Thyroid gland (tissue), 4 donors: Measurements from ENCODE around the gene RASSF4. TPM values are rescaled to one million over a fixed set of nuclear protein-coding genes. Genes with fewer than 3 reads are reported as not detected.

ENCODE experiments used
- DNase-seq, 2 donors: peaks; one replicate each; pipeline ENCODE4 v3.0.0-alpha.2; 2019
- H3K27ac ChIP-seq, 3 donors: fragments of 200-600 bp; sonication (generic); 1 replicate in 2 of 3; 2 replicates in 1 of 3; pipeline ENCODE4 v1.5.1; 2016 to 2019; ENCODE audit warnings: mild to moderate bottlenecking in 1 of 3, moderate library complexity in 1 of 3
- H3K27me3 ChIP-seq: fragments of 200-600 bp; sonication (generic); one replicate; pipeline ENCODE4 v1.5.1; 2019
- H3K36me3 ChIP-seq, 2 donors: fragments of 200-600 bp; sonication (generic); one replicate each; pipeline ENCODE4 v1.5.1; 2016 to 2019
- H3K4me1 ChIP-seq, 2 donors: fragments of 200-600 bp; sonication (generic); one replicate each; pipeline ENCODE4 v1.5.1; 2017 to 2019
- H3K4me3 ChIP-seq, 3 donors: fragments of 200-600 bp; sonication (generic); replicated peaks in 1 of 3; 1 replicate in 2 of 3; 2 replicates in 1 of 3; pipeline ENCODE4 v1.5.1; 2016; ENCODE audit warnings: mild to moderate bottlenecking in 1 of 3
- H3K9me3 ChIP-seq: fragments of 200-600 bp; sonication (generic); one replicate; pipeline ENCODE4 v1.5.1; 2017
- CTCF ChIP-seq, 6 experiments: fragments of 200-600 bp in 3 of 6; fragments of 450-650 bp in 3 of 6; sonication (generic) in 3 of 6; IDR thresholded peaks; one replicate each; pipeline ENCODE4 v1.5.1; 2016 to 2019; ENCODE audit warnings: antibody characterized with exemption in 6 of 6, mild to moderate bottlenecking in 2 of 6, inconsistent platforms in 1 of 6, moderate library complexity in 1 of 6
- POLR2A ChIP-seq, 2 donors: fragments of 450-650 bp; IDR thresholded peaks; one replicate each; pipeline ENCODE4 v1.6.1; 2017; ENCODE audit warnings: antibody characterized with exemption in 2 of 2, mild to moderate bottlenecking in 2 of 2, moderate library complexity in 1 of 2
- WGBS, 2 donors: methylation state at CpG; one replicate each; pipeline ENCODE4 v1.1.5; 2017; 5-methylcytosine and 5-hydroxymethylcytosine counted together
- intact Hi-C: fragments of 100-400 bp; cut with DNase I; formaldehyde crosslinking; loops from one replicate; pipeline ENCODE4 v1.15.1; 2023
- total RNA-seq, 4 donors: library from RNA; depleted of rRNA; stranded (reverse); fragments of >200 nt; gene quantifications; one replicate each; pipeline ENCODE4 v1.2.3, GENCODE V29; 2016

RASSF4 gene
- total RNA-seq, 4 donors from 2014 or later = 175 to 226 (median 203) TPM

DNA sequence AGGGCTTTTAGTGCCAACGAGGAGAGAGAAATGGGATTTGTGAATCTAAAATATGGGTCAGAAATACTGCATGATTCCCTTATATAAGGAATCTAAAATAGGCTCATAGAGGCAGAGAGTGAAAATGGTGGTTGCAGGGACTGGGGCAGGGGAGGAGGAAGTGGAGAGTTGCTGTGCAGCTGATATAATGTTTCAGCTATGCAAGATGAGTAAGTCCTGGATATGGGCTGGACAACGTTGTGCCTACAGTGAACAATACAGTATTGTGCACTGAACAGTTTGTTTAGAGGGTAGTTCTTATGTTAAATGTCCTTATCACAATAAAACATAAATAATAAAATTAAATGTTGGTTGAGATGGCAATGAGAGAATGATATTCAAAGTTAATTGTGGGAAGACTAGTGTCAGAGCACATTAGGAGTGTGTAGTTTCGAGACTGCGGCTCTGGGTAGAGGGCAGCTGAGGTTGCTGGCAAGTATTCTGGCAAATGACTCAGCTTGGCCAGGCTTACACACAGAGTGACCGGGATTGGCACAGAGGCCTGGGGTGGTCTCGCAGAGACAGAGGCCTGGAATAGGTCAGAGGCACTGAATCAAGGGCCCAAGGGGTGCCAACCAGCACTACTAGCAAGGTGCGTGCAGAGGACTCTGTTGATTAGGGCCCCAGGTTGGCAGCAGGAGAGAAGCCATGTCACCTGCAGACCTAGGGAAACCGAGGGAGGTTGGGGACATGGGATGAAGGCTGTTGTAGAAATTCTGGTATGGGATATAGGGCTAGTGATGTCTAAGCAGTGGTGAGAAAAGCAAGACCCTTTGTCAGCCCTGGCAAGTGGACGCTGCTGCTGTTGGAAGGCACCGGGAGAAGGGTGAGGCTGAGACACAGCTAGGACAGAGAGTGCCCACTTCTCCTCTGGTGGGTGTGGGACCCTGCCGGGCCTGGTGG, 21.8 kb downstream of the RASSF4 start:
- Histone ChIP-seq H3K36me3 (peaks cover 59 to 61% of the 10 kb centered on the region in 2 donors), H3K9me3 (no peaks in the 10 kb centered on the region), H3K4me1 (peaks cover 34 to 77% of the 10 kb centered on the region in 2 donors), H3K27ac (peak overlapping the region; percentile 50 to 97 (median 67)), H3K4me3 (no peak overlapping the region), H3K27me3 (no peaks in the 10 kb centered on the region)
- 67 to 78% methylated on average over 11 of the region's 11 CpGs for WGBS, 2 donors
- intact Hi-C loops = no loop called here
- TF ChIP-seq POLR2A (IDR thresholded peaks at IDR 0.05) (no peak), CTCF (IDR thresholded peaks at IDR 0.05) (no peak)
- peak in 1 of 2 donors; percentile 7 for DNase-seq

GRCh38 chr10:44982114-44982460, 22.5 kb downstream of the RASSF4 start:
- H3K4me1 ChIP-seq = peaks cover 29 to 70% of the 10 kb centered on the region in 2 donors

GRCh38 chr10:44982496-44982895, 22.9 kb downstream of the RASSF4 start:
- TF ChIP-seq POLR2A (IDR thresholded peaks at IDR 0.05) (no peak), CTCF (IDR thresholded peaks at IDR 0.05) (no peak)
- WGBS, 2 donors = 76 to 100% methylated on average over 2 to 5 of the region's 9 CpGs
- intact Hi-C loops = no loop called here
- no peaks in the 10 kb centered on the region for H3K27me3 ChIP-seq
- H3K4me3 ChIP-seq = no peak overlapping the region
- no peak for DNase-seq
- peak overlapping the region in 2 of 3 donors; percentile 67 to 97 for H3K27ac ChIP-seq
- peaks cover 25 to 70% of the 10 kb centered on the region in 2 donors for H3K4me1 ChIP-seq
- H3K9me3 ChIP-seq = no peaks in the 10 kb centered on the region
- peaks cover 58 to 59% of the 10 kb centered on the region in 2 donors for H3K36me3 ChIP-seq

More at GRCh38 chr10:44982114-44982460, 22.5 kb downstream of the RASSF4 start:
- H3K27me3 ChIP-seq = no peaks in the 10 kb centered on the region
- H3K36me3 ChIP-seq = peaks cover 59 to 61% of the 10 kb centered on the region in 2 donors
- DNase-seq = peak; percentile 25 to 33
- peak overlapping the region; percentile 50 to 97 (median 67) for H3K27ac ChIP-seq
- 81 to 97% methylated on average over 7 to 8 of the region's 9 CpGs for WGBS, 2 donors
- TF ChIP-seq POLR2A (IDR thresholded peaks at IDR 0.05) (peak in 1 of 2 donors; percentile 7), CTCF (IDR thresholded peaks at IDR 0.05) (no peak)
- H3K4me3 ChIP-seq = no peak overlapping the region
- intact Hi-C loops = no loop called here
- no peaks in the 10 kb centered on the region for H3K9me3 ChIP-seq

- Histone ChIP-seq H3K27me3 (no peaks in the 10 kb centered on the region), H3K27ac (peak overlapping the region in 2 of 3 donors; percentile 13 to 56), H3K36me3 (peaks cover 55 to 57% of the 10 kb centered on the region in 2 donors), H3K9me3 (no peaks in the 10 kb centered on the region), H3K4me1 (peaks cover 18 to 67% of the 10 kb centered on the region in 2 donors), H3K4me3 (no peak overlapping the region)
- WGBS, 2 donors = 94 to 96% methylated on average over 9 to 11 of the region's 13 CpGs
- intact Hi-C loops = no loop called here
- DNase-seq = no peak
- no peak for TF ChIP-seq CTCF (IDR thresholded peaks at IDR 0.05)
Measured at GRCh38 chr10:44983066-44983894, 23.7 kb downstream of the RASSF4 start.
